Neural cell (in vitro differentiated cells): Measurements from ENCODE around the gene PLA2G2E.

Experiments used
- TAF1 ChIP-seq: IDR thresholded peaks from 2 replicates; pipeline ENCODE4 v1.6.1; 2012; ENCODE audit warnings: low read depth
- TF ChIP-seq, protein P1 (sequence below): fragments of 450-650 bp; IDR thresholded peaks from 2 replicates; pipeline ENCODE4 v1.5.1; 2014; ENCODE audit warnings: antibody characterized with exemption, mild to moderate bottlenecking, moderate library complexity; ENCODE audit not compliant: poor library complexity, severe bottlenecking

DNA sequence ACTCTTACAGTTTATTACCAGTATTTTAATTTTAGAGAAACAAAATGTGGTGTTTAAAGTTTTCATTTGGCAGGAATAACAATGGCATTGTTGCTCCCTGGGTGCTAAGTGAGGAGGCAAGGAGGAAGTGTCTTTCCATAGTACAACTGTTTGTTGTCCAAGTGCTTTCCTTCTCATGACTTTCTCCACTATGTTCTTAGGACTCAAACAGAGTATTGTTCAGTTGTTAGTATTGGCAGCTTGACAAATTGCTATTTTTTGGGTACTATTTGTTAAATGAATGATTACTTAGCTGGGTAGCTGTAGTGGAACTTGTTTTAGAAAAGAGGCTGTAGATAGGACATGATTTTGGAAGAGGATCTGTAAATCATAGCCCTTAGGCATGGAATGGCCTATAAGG, 33.8 kb downstream of the PLA2G2E start:
- TF ChIP-seq, protein P1, sequence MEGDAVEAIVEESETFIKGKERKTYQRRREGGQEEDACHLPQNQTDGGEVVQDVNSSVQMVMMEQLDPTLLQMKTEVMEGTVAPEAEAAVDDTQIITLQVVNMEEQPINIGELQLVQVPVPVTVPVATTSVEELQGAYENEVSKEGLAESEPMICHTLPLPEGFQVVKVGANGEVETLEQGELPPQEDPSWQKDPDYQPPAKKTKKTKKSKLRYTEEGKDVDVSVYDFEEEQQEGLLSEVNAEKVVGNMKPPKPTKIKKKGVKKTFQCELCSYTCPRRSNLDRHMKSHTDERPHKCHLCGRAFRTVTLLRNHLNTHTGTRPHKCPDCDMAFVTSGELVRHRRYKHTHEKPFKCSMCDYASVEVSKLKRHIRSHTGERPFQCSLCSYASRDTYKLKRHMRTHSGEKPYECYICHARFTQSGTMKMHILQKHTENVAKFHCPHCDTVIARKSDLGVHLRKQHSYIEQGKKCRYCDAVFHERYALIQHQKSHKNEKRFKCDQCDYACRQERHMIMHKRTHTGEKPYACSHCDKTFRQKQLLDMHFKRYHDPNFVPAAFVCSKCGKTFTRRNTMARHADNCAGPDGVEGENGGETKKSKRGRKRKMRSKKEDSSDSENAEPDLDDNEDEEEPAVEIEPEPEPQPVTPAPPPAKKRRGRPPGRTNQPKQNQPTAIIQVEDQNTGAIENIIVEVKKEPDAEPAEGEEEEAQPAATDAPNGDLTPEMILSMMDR = no peak
- TF ChIP-seq TAF1 = no peak
